Mononuclear cell (primary cell): Measurements from ENCODE around the gene FGB. TPM values are rescaled to one million over a fixed set of nuclear protein-coding genes. Genes with fewer than 3 reads are reported as not detected.

ENCODE experiments used
- H3K27me3 ChIP-seq: 2 replicates; pipeline ENCODE4 v1.6.0; 2011; ENCODE audit warnings: low read length, control low read depth; ENCODE audit not compliant: insufficient read depth
- H3K4me1 ChIP-seq: 2 replicates; pipeline ENCODE4 v1.5.1; 2011; ENCODE audit warnings: mild to moderate bottlenecking, low read length, control low read depth; ENCODE audit not compliant: insufficient read depth
- H3K4me3 ChIP-seq: 2 replicates; pipeline ENCODE4 v1.5.1; 2011; ENCODE audit warnings: mild to moderate bottlenecking, low read length, moderate library complexity
- H3K9me3 ChIP-seq: 2 replicates; pipeline ENCODE4 v1.5.1; 2011; ENCODE audit warnings: low read depth, mild to moderate bottlenecking, control low read depth, low read length
- total RNA-seq: library from RNA; depleted of rRNA; stranded (reverse); fragments of >200 nt; gene quantifications from one replicate; pipeline ENCODE4 v1.2.3, GENCODE V29; 2012

FGB gene
- total RNA-seq, 1 donor = not detected

DNA sequence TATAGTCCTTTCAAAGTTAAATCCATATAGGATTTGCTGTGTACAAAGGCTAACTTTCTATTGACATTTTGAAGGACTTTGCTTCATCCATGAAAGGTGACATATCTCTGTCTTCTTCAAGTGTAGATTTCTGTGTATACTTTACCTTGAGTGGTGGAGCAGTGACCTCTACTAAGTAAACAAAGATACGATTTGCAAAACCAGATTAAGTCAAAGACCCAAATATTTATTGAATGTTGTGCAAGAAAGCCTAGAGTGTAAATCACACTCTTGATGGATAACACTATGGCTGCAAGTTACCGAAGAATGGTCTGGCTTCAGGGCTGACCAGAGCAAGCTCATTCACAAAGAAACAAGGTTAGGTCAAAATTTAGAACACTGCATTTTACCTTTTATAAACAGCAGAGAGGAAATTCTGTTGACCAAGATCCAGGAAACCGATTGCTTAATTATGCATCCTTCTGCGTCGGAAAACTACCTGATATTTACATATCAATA lies 55.1 kb downstream of the FGB start:
- H3K4me3 ChIP-seq = no peak overlapping the region
- no peaks in the 10 kb centered on the region for H3K27me3 ChIP-seq
- no peaks in the 10 kb centered on the region for H3K9me3 ChIP-seq
- no peaks in the 10 kb centered on the region for H3K4me1 ChIP-seq

DNA sequence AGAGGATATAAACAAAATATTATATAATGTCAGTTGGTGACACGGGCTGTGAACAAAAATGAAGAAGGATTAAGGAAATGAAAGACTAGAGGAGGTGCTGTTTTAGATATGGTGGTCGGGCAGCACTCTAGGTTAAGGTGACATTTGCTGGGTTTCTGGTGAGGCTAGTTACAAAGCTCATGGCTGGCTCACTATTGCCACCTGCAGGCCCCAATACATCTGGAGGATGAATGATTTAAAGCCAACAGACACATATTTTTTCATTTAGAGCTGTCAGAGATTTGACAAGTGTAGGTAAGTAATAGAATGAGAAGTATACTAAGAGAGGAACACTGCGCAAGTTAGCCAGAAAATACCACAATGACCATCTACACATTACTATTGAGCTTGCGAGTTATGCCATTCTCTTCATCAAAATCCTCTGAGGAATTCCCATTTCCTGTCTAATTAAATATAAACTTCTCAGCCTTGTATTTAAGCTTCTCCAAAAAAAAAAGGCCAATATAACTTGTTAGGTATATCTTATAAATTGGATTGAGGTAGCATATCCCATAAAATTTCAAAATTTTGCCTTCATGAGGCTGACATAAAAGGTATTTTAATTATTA lies 56.0 kb downstream of the FGB start:
- Histone ChIP-seq H3K27me3 (no peaks in the 10 kb centered on the region), H3K4me1 (no peaks in the 10 kb centered on the region), H3K4me3 (no peak overlapping the region), H3K9me3 (no peaks in the 10 kb centered on the region)

- no peaks in the 10 kb centered on the region for H3K4me1 ChIP-seq
- H3K9me3 ChIP-seq = no peaks in the 10 kb centered on the region
- peaks cover under 1% of the 10 kb centered on the region for H3K27me3 ChIP-seq
Observed at GRCh38 chr4:154620111-154620510, 57.3 kb downstream of the FGB start.

More at GRCh38 chr4:154620111-154620510, 57.3 kb downstream of the FGB start:
- H3K4me3 ChIP-seq = no peak overlapping the region

Other genes starting within 250 kb of the FGB start
- gene DCHS2, start 71.2 kb upstream of the FGB start, total RNA-seq = 0.31 TPM
- gene PLRG1, start 12.6 kb upstream of the FGB start, total RNA-seq = 60.6 TPM
- not detected for gene FGA, start 27.7 kb downstream of the FGB start, total RNA-seq
- gene FGG, start 49.6 kb downstream of the FGB start, total RNA-seq = not detected
- gene LRAT, start 181.0 kb downstream of the FGB start, total RNA-seq = not detected
- gene RBM46, start 218.3 kb downstream of the FGB start, total RNA-seq = not detected